Nucleus accumbens (tissue), 56 donors: ENCODE results near the gene ZNF544.
"Not testable (repeated sequence)": the region's sequence is repeated elsewhere in the genome, so short reads cannot be mapped to it uniquely, and the experiment has no call there.

Experiments
- DNase-seq, 56 donors: peaks; one replicate each; lab custom pipeline; 2025; lab: John Stamatoyannopoulos, UW

ZNF544 gene

DNA sequence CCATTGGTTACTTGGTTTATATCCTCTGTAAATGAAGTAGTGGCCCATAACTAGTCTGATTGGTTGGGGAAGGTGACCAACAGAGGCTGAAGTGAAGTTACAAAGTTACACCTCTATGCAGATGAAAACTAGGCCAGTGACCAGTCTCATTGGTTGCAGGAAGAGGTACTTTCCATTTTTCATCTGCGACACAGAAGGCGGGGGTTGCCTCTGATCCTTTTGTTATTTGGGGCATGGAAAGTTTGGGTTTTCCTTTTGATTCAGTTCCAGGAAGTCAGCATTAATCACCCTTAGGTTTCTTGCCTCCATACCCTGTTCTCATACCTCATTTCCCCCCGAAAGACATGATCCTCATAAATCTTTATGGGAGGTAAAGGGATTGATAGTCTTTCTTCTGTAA, 20.2 kb downstream of the ZNF544 start:
- DNase-seq = no peak

DNA sequence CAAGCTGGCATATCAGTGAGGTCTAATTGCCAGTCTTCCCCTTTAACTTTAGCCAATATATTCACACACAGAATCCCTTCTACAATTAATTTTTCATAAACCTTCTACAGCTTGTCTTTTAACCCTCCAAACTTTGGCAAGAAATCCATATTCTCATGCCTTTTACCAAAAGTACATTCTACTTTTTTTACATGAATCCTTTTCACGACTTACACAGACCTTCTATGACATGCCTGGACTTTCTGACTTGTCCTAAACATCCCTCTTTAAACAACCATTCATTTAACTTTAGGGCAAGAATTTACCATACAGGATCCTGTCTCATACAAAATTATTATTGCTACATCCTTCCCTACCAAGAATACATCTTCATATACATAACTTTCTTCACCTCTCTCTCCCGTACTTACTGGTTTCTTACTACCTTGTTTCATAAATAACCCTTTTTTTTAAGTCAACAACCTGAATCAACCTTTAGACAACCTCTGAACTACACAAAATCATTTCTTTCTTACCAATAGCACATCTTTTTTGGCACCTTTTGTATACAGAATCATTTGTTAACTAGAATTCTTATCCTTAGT, 23.5 kb downstream of the ZNF544 start:
- no peak for DNase-seq

DNA sequence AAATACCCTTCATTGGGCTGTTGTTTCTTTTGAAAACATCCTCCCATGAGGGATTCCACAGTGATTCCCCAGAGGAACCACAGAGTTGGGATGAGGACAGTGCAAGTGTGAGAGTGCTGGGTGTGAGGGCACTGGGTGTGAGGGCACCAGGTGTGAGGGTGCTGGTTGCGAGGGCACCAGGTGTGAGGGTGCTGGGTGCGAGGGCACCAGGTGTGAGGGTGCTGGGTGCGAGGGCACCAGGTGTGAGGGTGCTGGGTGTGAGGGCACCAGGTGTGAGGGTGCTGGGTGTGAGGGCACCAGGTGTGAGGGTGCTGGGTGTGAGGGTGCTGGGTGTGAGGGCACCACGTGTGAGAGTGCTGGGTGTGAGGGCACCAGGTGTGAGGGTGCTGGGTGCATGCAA, 29.5 kb downstream of the ZNF544 start:
- not testable (repeated sequence) for DNase-seq

DNA sequence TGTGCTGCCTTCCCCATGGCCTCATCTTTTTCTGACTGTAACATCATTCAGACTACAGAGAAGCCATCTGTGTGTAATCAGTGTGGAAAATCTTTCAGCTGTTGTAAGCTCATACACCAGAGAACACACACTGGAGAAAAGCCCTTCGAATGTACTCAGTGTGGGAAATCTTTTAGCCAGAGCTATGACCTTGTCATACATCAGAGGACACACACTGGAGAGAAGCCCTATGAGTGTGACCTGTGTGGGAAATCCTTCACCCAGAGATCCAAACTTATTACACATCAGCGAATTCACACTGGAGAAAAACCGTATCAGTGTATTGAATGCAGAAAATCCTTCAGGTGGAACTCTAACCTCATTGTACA, 32.9 kb downstream of the ZNF544 start:
- no peak for DNase-seq

DNA sequence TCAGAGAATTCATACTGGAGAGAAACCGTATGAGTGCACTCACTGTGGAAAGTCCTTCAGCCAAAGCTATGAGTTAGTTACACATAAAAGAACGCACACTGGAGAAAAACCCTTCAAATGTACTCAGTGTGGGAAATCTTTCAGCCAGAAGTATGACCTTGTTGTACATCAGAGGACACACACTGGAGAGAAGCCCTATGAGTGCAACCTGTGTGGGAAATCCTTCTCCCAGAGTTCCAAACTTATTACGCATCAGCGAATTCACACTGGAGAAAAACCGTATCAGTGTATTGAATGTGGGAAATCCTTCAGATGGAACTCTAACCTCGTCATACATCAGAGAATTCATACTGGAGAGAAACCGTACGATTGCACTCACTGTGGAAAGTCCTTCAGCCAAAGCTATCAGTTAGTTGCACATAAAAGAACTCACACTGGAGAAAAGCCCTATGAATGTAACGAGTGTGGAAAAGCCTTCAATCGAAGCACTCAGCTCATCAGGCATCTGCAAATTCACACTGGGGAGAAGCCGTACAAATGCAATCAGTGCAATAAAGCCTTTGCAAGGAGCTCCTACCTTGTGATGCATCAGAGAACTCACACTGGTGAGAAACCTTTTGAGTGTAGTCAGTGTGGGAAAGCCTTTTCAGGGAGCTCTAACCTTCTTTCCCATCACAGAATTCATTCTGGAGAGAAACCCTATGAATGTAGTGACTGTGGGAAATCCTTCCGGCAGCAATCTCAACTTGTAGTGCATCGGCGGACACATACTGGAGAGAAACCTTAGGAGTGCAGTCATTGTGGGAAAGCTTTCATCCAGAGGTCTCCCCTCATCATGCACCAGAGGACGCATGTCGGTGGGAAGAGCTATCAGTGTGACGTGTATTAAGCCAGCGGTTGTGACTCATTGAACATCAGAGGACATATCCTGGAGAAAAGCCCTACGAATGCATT, 33.5 kb downstream of the ZNF544 start:
- DNase-seq = no peak

DNA sequence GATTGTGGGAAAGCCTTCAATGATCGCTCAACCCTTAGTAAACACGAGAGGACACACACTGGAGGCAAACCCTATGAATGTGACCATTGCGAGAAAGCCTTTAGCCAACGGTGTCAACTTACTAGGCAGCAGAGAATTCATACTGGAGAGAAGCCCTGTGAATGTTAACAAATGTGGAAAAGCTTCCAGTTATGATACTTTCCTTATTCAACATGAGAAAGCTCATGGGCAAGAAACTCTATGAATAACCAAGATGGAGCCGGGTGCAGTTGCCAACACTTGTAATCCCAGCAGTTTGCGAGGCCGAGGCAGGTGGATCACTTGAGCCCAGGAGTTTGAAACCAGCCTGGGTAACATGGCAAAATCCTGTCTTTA, 34.2 kb downstream of the ZNF544 start:
- DNase-seq = no peak

DNA sequence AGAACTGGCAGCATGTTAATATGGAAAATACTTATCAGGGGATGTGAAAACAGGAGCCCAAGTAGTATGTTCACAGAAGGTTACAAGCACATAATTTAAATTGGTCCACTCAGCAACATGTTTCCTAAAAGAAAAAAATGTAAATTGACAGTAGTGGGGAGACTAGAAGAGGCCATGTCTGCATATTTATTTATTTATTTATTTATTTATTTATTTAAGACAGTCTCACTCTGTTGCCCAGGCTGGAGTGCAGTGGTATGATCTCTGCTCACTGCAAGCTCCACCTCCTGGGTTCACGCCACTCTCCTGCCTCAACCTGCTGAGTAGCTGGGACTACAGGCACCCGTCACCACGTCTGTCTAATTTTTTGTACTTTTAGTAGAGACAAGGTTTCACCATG, 36.4 kb downstream of the ZNF544 start:
- no peak for DNase-seq

DNA sequence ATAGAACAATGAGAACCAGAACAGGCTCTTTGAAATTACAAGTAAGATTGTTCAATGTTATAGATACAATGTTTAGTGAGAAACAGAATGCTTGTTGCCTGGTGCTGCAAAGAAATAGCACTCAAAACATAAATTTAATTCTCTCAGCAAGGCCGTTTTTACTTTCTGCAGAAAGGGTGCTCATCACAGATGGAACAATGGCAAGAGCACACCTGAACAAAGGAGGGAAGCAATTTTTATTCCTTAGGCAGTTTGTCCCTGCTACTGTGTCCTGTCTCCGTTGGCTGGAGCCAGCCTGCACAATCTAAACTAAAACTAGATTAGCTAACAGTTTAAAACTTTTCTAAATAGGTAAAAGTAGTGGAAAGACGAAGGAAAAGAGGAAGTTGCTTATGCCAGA, 39.6 kb downstream of the ZNF544 start:
- no peak for DNase-seq

DNA sequence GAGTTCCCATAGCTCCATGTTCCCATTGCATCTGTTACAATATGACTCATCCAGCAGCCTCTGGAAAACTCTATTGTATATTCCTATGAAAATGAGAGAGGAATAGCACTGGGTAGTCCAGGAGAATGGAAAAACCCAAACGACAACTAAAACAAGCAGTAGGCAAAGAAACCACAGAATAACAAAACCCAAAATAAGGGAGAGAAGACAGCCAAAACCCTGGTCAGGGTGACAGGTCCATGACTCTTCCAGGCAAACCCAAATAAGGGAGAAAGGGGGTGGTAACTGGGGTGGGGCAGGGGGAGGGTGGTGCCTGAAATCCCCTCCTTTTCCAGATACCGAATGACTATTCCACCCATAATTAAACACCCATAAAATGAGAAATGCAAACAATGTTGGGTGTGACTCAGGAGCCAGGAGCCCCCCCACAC, 46.1 kb downstream of the ZNF544 start:
- no peak for DNase-seq

DNA sequence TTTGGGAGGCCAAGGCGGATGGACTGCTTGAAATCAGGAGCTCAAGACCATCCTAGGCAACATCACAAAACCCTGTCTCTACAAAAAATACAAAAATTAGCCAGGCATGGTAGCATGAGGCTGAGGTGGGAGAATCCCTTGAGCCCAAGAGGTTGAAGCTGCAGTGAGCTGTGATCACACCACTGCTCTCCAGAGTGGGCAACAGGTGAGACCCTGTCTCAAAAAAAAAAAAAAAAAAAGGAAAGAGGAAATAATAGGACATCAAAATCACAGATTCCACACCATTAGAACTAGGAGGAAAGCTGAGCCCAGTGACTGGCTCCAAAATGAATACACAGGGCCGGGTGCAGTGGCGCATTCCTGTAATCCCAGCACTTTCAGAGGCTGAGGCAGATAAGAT, 46.9 kb downstream of the ZNF544 start:
- no peak for DNase-seq

DNA sequence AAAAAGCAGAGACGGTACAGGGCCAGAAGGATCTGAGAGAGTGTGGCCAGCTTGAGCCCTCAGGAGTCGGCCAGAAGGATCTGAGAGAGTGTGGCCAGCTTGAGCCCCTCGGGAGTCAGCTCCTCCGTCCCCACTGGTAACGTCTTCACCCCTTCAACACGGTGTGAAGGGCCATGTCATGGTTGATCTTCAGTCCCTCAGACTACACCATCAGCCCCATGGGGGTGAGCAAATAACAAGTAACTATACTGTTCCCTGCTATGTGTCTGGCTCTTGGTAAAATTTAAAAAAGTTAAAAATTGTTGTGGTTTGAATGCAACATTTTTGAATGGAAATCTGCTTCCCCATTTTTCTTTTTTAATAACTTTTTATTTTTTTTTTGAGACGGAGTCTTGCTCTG, 48.5 kb downstream of the ZNF544 start:
- DNase-seq = no peak

DNA sequence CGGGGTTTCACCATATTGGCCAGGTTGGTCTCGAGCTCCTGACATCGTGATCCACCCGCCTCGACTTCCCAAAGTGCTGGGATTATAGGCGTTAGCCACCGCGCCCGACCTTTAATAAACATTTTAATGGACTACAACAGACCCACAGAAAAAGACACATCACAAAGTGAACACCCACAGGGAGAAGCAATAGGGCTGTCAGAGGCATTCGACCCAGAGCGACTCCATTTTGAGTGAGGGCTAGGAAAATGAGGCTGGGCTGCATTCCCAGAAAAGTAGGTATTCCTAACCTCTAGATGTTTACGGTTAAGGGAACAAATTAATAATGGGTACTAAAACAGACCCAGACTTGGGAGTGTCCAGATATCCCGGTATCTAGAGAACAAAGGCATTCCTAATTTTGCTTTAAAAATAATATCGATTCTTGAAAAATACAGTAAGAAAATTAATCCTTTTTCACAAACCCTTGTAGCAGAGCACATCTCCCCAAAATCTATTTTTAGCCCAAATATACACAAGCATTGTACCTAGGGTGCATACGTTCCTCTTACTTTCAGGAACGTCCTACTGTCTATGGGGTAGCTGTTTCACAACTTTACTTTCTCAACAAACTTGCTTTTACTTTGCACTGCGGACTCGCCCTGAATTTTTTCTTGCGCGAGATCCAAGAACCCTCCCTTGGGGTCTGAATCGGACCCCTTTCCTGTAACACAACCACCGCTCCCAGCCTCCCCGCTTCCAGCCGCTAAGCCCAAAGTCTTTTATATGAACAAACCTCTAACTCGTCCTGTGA, 49.2 kb downstream of the ZNF544 start:
- no peak for DNase-seq

DNA sequence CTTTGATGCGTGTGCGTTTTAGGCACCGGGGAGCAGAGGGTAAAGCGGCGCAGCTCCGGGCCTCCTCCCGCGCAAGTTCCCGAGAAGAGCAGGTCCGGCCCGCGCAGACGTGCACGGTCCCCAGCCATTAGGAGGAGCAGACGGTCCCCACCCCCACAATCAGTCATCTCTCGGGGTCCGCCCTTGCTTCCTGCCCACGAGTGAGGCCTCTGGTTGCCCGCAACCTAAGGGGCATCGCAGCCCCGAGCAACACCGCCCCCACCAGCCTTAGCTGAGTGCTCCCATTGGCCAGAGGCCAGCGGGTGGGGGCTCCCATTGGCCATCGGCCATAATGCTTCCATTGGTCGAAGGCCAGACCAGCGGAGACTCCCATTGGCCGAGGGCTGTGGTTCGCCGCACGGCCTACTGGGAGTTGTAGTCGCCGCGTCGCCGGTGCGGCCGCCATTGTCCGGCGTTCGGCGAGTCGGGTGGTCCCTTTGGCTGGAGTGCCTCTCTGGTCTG, 49.9 kb downstream of the ZNF544 start, which contains the start of gene ZNF8:
Gene ZNF8, plus strand, starts transcription at position 415 of the 501 bp plus-strand sequence. CDS start 127 bp downstream, outside the sequence.
- DNase-seq = peak; percentile 80 to 98 (median 94)

DNA sequence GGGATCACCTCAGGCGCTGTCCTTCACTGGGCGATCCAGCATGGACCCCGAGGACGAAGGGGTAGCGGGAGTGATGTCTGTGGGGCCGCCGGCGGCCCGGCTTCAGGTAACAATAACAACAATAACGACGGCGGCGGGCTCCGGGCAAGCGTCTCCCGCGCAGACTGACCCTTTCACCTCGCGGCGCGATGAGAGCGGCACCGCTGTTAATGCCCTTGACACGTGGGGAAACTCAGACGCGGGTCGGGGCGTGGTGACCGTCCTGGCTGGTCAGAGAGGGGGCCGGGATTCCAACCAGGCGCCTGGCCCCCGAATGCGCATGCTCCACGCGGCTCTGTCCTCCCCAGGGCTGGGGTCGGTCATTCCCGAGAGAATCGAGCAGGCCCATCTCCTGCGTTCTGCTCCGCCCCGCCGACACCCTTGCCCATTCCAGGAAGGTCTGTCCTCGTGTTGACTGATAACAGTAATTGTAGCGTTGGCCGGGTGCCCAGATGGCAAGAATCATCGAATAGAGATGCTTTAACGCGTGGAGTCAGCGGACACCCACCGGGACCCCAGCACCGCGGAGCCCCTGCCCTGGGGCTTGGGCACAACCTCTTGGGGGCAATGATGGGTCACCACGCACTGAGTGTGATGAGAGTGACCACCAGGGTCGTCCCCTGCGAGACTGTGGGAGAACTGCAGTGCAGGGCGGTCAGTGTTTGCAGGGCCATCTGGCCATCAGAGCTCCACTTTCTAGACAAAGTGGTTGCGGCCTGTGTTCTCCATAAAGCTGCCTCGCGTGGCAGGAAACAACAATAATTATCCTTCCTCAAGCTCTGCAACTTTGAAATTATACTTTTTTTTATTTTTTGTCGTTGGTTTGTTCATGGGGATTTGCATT, 50.6 kb downstream of the ZNF544 start:
- DNase-seq = peak in 44 of 56 donors; percentile 11 to 84 (median 65)

DNA sequence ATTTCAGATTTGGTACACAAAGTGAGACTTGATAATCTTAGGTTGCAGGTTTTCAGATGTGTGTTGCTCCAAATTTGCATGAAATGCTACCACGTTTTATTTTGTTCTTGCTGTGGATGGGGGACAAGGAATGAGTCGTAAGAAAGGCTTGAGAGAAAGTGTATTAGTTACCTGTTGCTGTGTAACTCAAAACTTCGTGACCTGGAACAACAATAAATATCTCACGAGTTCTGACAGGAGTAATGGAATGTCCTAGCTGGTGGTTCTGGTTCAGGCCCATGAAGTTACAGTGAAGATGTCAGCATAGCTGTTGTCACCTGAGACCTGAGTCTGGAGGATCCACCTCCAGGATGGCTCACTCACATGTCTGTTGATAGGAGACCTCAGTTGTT, 51.2 kb downstream of the ZNF544 start:
- no peak for DNase-seq

DNA sequence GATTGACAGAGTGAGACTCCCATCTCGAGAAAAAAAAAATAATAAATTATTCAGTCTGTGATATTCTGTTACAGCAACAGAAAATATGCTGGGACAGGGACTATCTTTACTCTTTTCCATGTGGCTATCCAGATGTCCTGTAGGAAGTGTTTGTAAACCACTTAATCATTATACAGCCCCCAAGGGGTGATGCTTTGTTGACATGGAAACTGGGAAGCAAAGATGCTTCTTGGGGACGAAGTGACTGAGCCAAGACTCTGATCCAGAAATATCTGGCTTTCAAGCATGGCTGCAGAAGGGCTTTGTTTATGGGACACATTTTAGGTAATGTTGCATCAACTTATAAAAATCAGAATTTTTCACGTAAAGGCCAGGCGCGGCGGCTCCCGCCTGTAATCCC, 55.5 kb downstream of the ZNF544 start:
- no peak for DNase-seq

DNA sequence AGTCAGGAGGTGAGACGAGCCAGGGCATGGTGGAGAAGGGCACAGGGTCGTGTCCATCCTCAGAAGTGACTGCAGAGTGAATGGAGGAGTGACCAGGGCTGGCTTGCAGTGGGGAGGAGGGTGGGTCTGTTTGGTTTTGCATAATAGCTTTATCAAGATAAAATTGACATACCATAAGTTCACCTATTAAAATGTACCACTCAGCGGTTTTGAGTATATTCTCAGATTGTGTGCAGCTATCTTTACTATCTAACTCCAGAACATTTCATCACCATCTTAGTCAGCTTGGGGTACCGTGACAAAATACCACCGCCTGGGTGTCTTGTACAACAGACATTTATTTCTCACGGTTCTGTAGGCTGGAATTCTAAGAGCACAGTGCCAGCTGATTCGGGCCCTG, 63.2 kb downstream of the ZNF544 start:
- no peak for DNase-seq

DNA sequence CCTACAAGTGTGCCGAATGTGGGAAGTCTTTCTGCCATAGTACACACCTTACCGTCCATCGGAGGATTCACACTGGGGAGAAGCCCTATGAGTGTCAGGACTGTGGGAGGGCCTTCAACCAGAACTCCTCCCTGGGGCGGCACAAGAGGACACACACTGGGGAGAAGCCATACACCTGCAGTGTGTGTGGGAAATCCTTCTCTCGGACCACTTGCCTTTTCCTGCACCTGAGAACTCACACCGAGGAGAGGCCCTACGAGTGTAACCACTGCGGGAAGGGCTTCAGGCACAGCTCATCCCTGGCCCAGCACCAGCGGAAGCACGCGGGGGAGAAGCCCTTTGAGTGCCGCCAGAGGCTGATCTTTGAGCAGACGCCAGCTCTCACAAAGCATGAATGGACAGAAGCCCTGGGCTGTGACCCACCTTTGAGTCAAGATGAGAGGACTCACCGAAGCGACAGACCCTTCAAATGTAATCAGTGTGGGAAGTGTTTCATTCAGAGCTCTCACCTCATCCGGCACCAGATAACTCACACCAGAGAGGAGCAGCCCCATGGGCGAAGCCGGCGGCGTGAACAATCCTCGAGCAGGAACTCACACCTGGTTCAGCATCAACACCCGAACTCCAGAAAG, 66.1 kb downstream of the ZNF544 start:
- DNase-seq = no peak

DNA sequence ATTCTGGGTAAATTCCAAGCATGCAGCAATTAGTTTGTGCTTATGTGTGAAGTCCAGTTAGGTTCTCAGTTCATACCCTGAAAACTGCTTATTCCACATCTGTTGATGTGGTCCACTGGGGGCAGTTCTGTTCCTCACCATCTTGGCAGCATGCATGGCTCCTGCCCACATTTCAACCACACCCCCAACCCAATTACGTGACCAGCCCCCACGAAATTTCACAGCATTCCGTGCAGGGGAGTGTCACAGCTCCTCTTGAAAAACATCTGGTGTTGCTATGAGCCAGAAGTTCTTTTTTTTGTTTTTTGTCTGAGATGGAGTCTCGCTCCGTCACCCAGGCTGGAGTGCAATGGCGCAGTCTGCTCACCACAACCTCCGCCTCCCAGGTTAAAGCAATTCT, 67.4 kb downstream of the ZNF544 start:
- DNase-seq = no peak

DNA sequence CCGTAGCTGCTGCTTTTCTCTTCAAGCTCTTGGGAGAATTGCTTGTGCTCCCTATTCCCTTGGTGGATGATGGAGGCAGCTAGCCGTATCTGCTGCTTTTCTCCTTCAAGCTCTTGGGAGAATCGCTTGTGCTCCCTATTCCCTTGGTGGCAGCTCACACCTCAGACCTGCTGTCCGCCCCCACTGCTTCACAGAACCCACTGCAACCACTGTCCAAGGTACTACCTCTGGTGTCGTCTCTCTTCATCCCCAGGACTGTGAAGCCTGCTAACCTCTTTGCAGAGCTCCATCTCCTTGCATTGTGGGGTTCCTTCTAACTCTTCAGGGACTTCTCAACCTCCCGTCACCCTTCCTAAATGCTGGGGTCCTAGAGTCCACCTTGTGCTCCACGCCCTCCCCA, 71.9 kb downstream of the ZNF544 start:
- no peak for DNase-seq
